ENCODE measurements around the gene NUBP1.

DNA sequence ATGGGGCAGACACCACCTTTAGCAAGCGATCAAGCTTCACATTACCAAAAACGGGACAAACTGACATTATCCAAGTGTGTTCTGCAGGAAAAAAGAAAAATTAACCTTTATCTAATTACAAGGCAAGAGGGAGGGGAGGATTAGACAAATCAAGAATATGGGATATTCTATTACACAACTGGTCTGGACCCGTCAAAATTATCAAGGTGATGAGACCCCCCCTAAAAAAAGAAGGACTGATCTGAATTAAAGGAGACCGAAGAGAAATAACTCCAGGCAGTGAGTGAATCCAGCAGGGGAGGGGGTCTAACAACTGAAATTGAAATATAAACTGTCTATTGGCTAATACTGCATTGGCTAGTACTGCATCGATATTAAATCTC lies 424 bp upstream of the NUBP1 start:
- TF ChIP-seq, protein P1, sequence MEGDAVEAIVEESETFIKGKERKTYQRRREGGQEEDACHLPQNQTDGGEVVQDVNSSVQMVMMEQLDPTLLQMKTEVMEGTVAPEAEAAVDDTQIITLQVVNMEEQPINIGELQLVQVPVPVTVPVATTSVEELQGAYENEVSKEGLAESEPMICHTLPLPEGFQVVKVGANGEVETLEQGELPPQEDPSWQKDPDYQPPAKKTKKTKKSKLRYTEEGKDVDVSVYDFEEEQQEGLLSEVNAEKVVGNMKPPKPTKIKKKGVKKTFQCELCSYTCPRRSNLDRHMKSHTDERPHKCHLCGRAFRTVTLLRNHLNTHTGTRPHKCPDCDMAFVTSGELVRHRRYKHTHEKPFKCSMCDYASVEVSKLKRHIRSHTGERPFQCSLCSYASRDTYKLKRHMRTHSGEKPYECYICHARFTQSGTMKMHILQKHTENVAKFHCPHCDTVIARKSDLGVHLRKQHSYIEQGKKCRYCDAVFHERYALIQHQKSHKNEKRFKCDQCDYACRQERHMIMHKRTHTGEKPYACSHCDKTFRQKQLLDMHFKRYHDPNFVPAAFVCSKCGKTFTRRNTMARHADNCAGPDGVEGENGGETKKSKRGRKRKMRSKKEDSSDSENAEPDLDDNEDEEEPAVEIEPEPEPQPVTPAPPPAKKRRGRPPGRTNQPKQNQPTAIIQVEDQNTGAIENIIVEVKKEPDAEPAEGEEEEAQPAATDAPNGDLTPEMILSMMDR (IDR thresholded peaks at IDR 0.05), result no peak
- TF ChIP-seq POLR2A (IDR thresholded peaks at IDR 0.05) (no peak), EP300 (IDR thresholded peaks at IDR 0.05) (no peak)
